Panc1 (cell line): ENCODE data around the gene EFCC1.

Experiments used
- CTCF ChIP-seq: fragments of 450-650 bp; IDR thresholded peaks from 2 replicates; pipeline ENCODE4 v1.5.1; 2017; ENCODE audit warnings: mild to moderate bottlenecking
- POLR2AphosphoS5 ChIP-seq: IDR thresholded peaks from 2 replicates; pipeline ENCODE4 v1.6.1; 2012; ENCODE audit warnings: mild to moderate bottlenecking, low read depth, low read length, moderate library complexity
- REST ChIP-seq, 2 experiments: IDR thresholded peaks; 2 replicates each; pipeline ENCODE4 v1.6.1; 2011 to 2012; ENCODE audit warnings: low read depth in 2 of 2, control low read depth in 1 of 2, low read length in 1 of 2, mild to moderate bottlenecking in 1 of 2, moderate library complexity in 1 of 2; ENCODE audit not compliant: insufficient read depth in 1 of 2

- no peak for TF ChIP-seq CTCF
- TF ChIP-seq POLR2AphosphoS5: no peak
- TF ChIP-seq REST (IDR thresholded peaks at IDR 0.05; ENCODE audit: insufficient read depth in 1 of 2, low read depth in 2 of 2, low read length in 1 of 2): no peak
These were observed 51.6 kb downstream of the EFCC1 start for GRCh38 chr3:129052675-129053074.
